Measurements from ENCODE around the gene ALDH16A1.

- TF ChIP-seq CTCF (IDR thresholded peaks at IDR 0.05), result no peak
- TF ChIP-seq POLR2A (IDR thresholded peaks at IDR 0.05), result no peak
- no peak for TF ChIP-seq EP300 (IDR thresholded peaks at IDR 0.05)
These were observed 15.9 kb downstream of the ALDH16A1 start for GRCh38 chr19:49468746-49469447.
